Measurements from ENCODE around the gene LTBP3. TPM values are rescaled to one million over a fixed set of nuclear protein-coding genes. Genes with fewer than 3 reads are reported as not detected.
A peak's percentile ranks its signal among the peaks of the same experiment; 100 is the strongest.

Gene LTBP3
- total and polyA plus RNA-seq, 10 donors = 20.6 to 137 (median 87.5) TPM

GRCh38 chr11:65571940-65572339 lies 13.8 kb upstream of the LTBP3 start:
- TF ChIP-seq POLR2A (IDR thresholded peaks at IDR 0.05) = no peak
- peak in 3 of 11 experiments; percentile 4 to 20 (median 15) for TF ChIP-seq CTCF (IDR thresholded peaks at IDR 0.05 in 8 of 11, conservative IDR thresholded peaks at IDR 0.05 in 3 of 11)
- TF ChIP-seq POLR2AphosphoS5 (IDR thresholded peaks at IDR 0.05) = no peak
- peak overlapping the region; percentile 52 to 95 (median 88) for H3K4me3 ChIP-seq
- H3K9me3 ChIP-seq = no peaks in the 10 kb centered on the region
- intact Hi-C loops (cut with DNase I; ENCODE audit: low total_unique reads) = no loop called here
- no peaks in the 10 kb centered on the region for H3K27me3 ChIP-seq (replicated peaks in 1 of 7)
- peaks cover 0 to 25% (median 2%) of the 10 kb centered on the region in 6 donors for H3K36me3 ChIP-seq
- peak overlapping the region; percentile 88 to 99 (median 96) for H3K27ac ChIP-seq
- H3K4me1 ChIP-seq = peaks cover 43 to 87% (median 79%) of the 10 kb centered on the region in 6 donors
- WGBS, 5 donors = 8 to 12% (median 11%) methylated on average over 11 of the region's 11 CpGs
- DNase-seq = no peak

GRCh38 chr11:65571420-65571819 lies 13.3 kb upstream of the LTBP3 start:
- DNase-seq = peak; percentile 80
- H3K27me3 ChIP-seq (replicated peaks in 1 of 7) = no peaks in the 10 kb centered on the region
- H3K36me3 ChIP-seq = peaks cover 0 to 25% (median 2%) of the 10 kb centered on the region in 6 donors
- H3K9me3 ChIP-seq = no peaks in the 10 kb centered on the region
- intact Hi-C loops (cut with DNase I; ENCODE audit: low total_unique reads) = no loop called here
- peak overlapping the region in 7 of 8 donors; percentile 82 to 95 (median 89) for H3K4me3 ChIP-seq
- H3K4me1 ChIP-seq = peaks cover 44 to 87% (median 80%) of the 10 kb centered on the region in 6 donors
- TF ChIP-seq POLR2A (IDR thresholded peaks at IDR 0.05) = no peak
- no peak for TF ChIP-seq POLR2AphosphoS5 (IDR thresholded peaks at IDR 0.05)
- no peak for TF ChIP-seq CTCF (IDR thresholded peaks at IDR 0.05 in 8 of 11, conservative IDR thresholded peaks at IDR 0.05 in 3 of 11)
- WGBS, 5 donors = 80 to 89% (median 81%) methylated on average over 7 to 9 of the region's 9 CpGs
- peak overlapping the region in 7 of 8 donors; percentile 93 to 99 (median 97) for H3K27ac ChIP-seq

GRCh38 chr11:65569973-65570918 lies 12.1 kb upstream of the LTBP3 start, which contains the start of gene ZNRD2:
ZNRD2 (plus strand) TSS chr11:65570477; CDS start chr11:65570492, 15 bp downstream.
- peaks cover 54 to 91% (median 87%) of the 10 kb centered on the region in 6 donors for H3K4me1 ChIP-seq
- 0 to 1% (median 0%) methylated on average over 65 to 89 of the region's 89 CpGs for WGBS, 5 donors

More at GRCh38 chr11:65569973-65570918, 12.1 kb upstream of the LTBP3 start, which contains the start of gene ZNRD2:
- intact Hi-C loops (cut with DNase I; ENCODE audit: low total_unique reads) = no loop called here
- Histone ChIP-seq H3K36me3 (peaks cover 0 to 25% (median 2%) of the 10 kb centered on the region in 6 donors), H3K9me3 (no peaks in the 10 kb centered on the region), H3K4me3 (peak within 1 kb of the TSS; percentile 81 to 95 (median 88)), H3K27ac (peak within 1 kb of the TSS; percentile 76 to 99 (median 96)), H3K27me3 (replicated peaks in 1 of 7) (no peaks in the 10 kb centered on the region)
- DNase-seq = peak; percentile 100
- TF ChIP-seq POLR2AphosphoS5 (IDR thresholded peaks at IDR 0.05) (peak; percentile 96 to 99 (median 97)), CTCF (IDR thresholded peaks at IDR 0.05 in 8 of 11, conservative IDR thresholded peaks at IDR 0.05 in 3 of 11) (peak in 10 of 11 experiments; percentile 23 to 76 (median 50)), POLR2A (IDR thresholded peaks at IDR 0.05) (peak; percentile 19 to 73 (median 49))

Measured in spleen (tissue), 11 donors.